Right renal cortex interstitium (tissue), 3 donors: ENCODE results near the gene ATE1. TPM values are rescaled to one million over a fixed set of nuclear protein-coding genes. Genes with fewer than 3 reads are reported as not detected.
"Not testable (repeated sequence)": the region's sequence is repeated elsewhere in the genome, so short reads cannot be mapped to it uniquely, and the experiment has no call there.

Source experiments
- DNase-seq, 3 donors: peaks; one replicate each; pipeline ENCODE4 v3.0.0-alpha.2; 2013; ENCODE audit warnings: low read depth in 3 of 3, low spot score in 2 of 3
- polyA plus RNA-seq, 3 donors: library from polyadenylated mRNA; unstranded; fragments of 120-200 nt; gene quantifications; one replicate each; pipeline ENCODE4 v1.2.1, GENCODE V29; 2013; ENCODE audit not compliant: insufficient read length in 3 of 3

The ATE1 gene
- 10 to 100 TPM; 36.8 to 45.7 (median 43.2) TPM for polyA plus RNA-seq

GRCh38 chr10:121927841-121928527 is at the start of gene ATE1:
TSS of gene ATE1 (minus strand) at chr10:121928031. CDS start at chr10:121927949, 82 bp downstream.
- DNase-seq = peak; percentile 81 to 86 (median 82)

- no peak for DNase-seq
Measured at GRCh38 chr10:121976607-121977006, 48.8 kb upstream of the ATE1 start.

GRCh38 chr10:121975295-121976086 is 47.7 kb upstream of the ATE1 start:
- DNase-seq = no peak

GRCh38 chr10:121974535-121975294 is 46.9 kb upstream of the ATE1 start, which contains the start of gene NSMCE4A:
TSS of gene NSMCE4A (minus strand) at chr10:121975217. CDS start at chr10:121975165, 52 bp downstream.
- DNase-seq = peak in 2 of 3 donors; percentile 61 to 67

GRCh38 chr10:121974019-121974534 is 46.2 kb upstream of the ATE1 start:
- DNase-seq = no peak

- DNase-seq = not testable (repeated sequence)
Measured at GRCh38 chr10:121969086-121969485, 41.3 kb upstream of the ATE1 start.

GRCh38 chr10:121965996-121966395 is 38.2 kb upstream of the ATE1 start:
- no peak for DNase-seq

GRCh38 chr10:121961456-121961855 is 33.6 kb upstream of the ATE1 start:
- no peak for DNase-seq

- no peak for DNase-seq
Measured at GRCh38 chr10:121959671-121960070, 31.8 kb upstream of the ATE1 start.

GRCh38 chr10:121956111-121957061 is 28.6 kb upstream of the ATE1 start:
- peak in 1 of 3 donors; percentile 51 for DNase-seq

- DNase-seq = no peak
Measured at GRCh38 chr10:121952226-121952625, 24.4 kb upstream of the ATE1 start.

GRCh38 chr10:121949451-121949850 is 21.6 kb upstream of the ATE1 start:
- DNase-seq = no peak

- DNase-seq = no peak
Measured at GRCh38 chr10:121949049-121949448, 21.2 kb upstream of the ATE1 start.

- DNase-seq = no peak
Measured at GRCh38 chr10:121947343-121948330, 19.8 kb upstream of the ATE1 start.

GRCh38 chr10:121942749-121943416 is 15.1 kb upstream of the ATE1 start:
- DNase-seq = no peak

- no peak for DNase-seq
Measured at GRCh38 chr10:121941532-121941931, 13.7 kb upstream of the ATE1 start.

- no peak for DNase-seq
Measured at GRCh38 chr10:121936295-121936694, 8.5 kb upstream of the ATE1 start.

GRCh38 chr10:121935702-121936101 is 7.9 kb upstream of the ATE1 start:
- DNase-seq = no peak
